Naive thymus-derived CD4-positive, alpha-beta T cell (primary cell): ENCODE results near the gene TMED4. TPM values are rescaled to one million over a fixed set of nuclear protein-coding genes. Genes with fewer than 3 reads are reported as not detected.

Source experiments
- ATAC-seq: fragments of 150-1000 bp; cut with Tn5 transposase; 2 replicates; pipeline ENCODE4 v1.10.0; 2021; ENCODE audit warnings: mild to moderate bottlenecking, moderate library complexity
- CTCF ChIA-PET: fragments of 350-600 bp; sonication (Branson Sonifier 250); formaldehyde crosslinking; loops from one replicate; lab custom pipeline; 2021; ENCODE audit warnings: antibody characterized with exemption; lab: Charles Lee
- POLR2A ChIA-PET: fragments of 350-600 bp; sonication (Branson Sonifier 250); formaldehyde crosslinking; loops from one replicate; lab custom pipeline; 2021; ENCODE audit warnings: antibody characterized with exemption, inconsistent platforms; lab: Charles Lee
- DNase-seq, 9 donors: peaks; one replicate each; pipeline versions ENCODE4 v3.0.0 to v3.0.0-alpha.2; 2020 to 2022; ENCODE audit warnings: mixed read lengths in 1 of 9
- H3K27ac ChIP-seq: one replicate; pipeline ENCODE4 v1.7.0; 2013; ENCODE audit warnings: mild to moderate bottlenecking, low read depth, low read length, moderate library complexity
- H3K27me3 ChIP-seq, 2 donors: one replicate each; pipeline ENCODE4 v1.7.0; 2013; ENCODE audit warnings: low read length in 2 of 2, mild to moderate bottlenecking in 2 of 2, moderate library complexity in 2 of 2; ENCODE audit not compliant: control insufficient read depth in 2 of 2, insufficient read depth in 2 of 2
- H3K36me3 ChIP-seq, 3 experiments: 1 replicate in 2 of 3; 2 replicates in 1 of 3; pipeline ENCODE4 v1.7.0; 2013; ENCODE audit warnings: low read length in 3 of 3, mild to moderate bottlenecking in 3 of 3, moderate library complexity in 1 of 3; ENCODE audit not compliant: insufficient read depth in 3 of 3, control insufficient read depth in 2 of 3
- H3K4me1 ChIP-seq, 2 donors: one replicate each; pipeline ENCODE4 v1.7.0; 2013; ENCODE audit warnings: low read length in 2 of 2, mild to moderate bottlenecking in 2 of 2, moderate library complexity in 1 of 2; ENCODE audit not compliant: control insufficient read depth in 2 of 2, insufficient read depth in 2 of 2
- H3K4me3 ChIP-seq: 2 replicates; pipeline ENCODE4 v1.7.0; 2013; ENCODE audit warnings: mild to moderate bottlenecking, low read length
- H3K9me3 ChIP-seq, 3 experiments: 1 replicate in 2 of 3; 2 replicates in 1 of 3; pipeline ENCODE4 v1.7.0; 2013; ENCODE audit warnings: low read length in 3 of 3; ENCODE audit not compliant: control insufficient read depth in 2 of 3
- H3K27ac Mint-ChIP-seq, 9 donors: one replicate each; pipeline ENCODE4 v1.8.0; 2020 to 2022; ENCODE audit warnings: mixed read lengths in 9 of 9, mild to moderate bottlenecking in 8 of 9, moderate library complexity in 5 of 9, inconsistent platforms in 2 of 9
- H3K27me3 Mint-ChIP-seq, 5 donors: one replicate each; pipeline ENCODE4 v1.8.0; 2021 to 2022; ENCODE audit warnings: mixed read lengths in 5 of 5, mild to moderate bottlenecking in 1 of 5
- H3K36me3 Mint-ChIP-seq, 5 donors: one replicate each; pipeline ENCODE4 v1.8.0; 2020 to 2022; ENCODE audit warnings: mixed read lengths in 5 of 5, mild to moderate bottlenecking in 3 of 5, inconsistent platforms in 1 of 5
- H3K4me1 Mint-ChIP-seq, 7 donors: one replicate each; pipeline ENCODE4 v1.8.0; 2020 to 2022; ENCODE audit warnings: mixed read lengths in 7 of 7, mild to moderate bottlenecking in 3 of 7, inconsistent platforms in 1 of 7
- H3K4me3 Mint-ChIP-seq, 10 donors: one replicate each; pipeline ENCODE4 v1.8.0; 2020 to 2022; ENCODE audit warnings: mild to moderate bottlenecking in 10 of 10, mixed read lengths in 10 of 10, moderate library complexity in 6 of 10, inconsistent platforms in 2 of 10
- H3K9me3 Mint-ChIP-seq, 11 donors: one replicate each; pipeline ENCODE4 v1.8.0; 2020 to 2022; ENCODE audit warnings: mixed read lengths in 11 of 11, mild to moderate bottlenecking in 4 of 11, inconsistent platforms in 1 of 11, moderate library complexity in 1 of 11
- intact Hi-C, 2 donors: fragments of 100-400 bp; cut with micrococcal nuclease; formaldehyde crosslinking; loops; one replicate each; pipeline ENCODE4 v1.15.1; 2023
- polyA plus RNA-seq, 2 donors: library from polyadenylated mRNA; unstranded; fragments of 300-500 nt; fragmentation: Illumina TruSeq; gene quantifications; one replicate each; pipeline ENCODE4 v1.2.3, GENCODE V29; 2021
- total RNA-seq, 6 experiments: library from RNA in 5 of 6; stranded (reverse) in 5 of 6; gene quantifications; 1 replicate in 5 of 6; 2 replicates in 1 of 6; pipeline ENCODE4 v1.2.3 and lab custom pipeline; 2021 to 2026

TMED4 gene
- total and polyA plus RNA-seq, 7 experiments from 2014 or later = 61.6 to 98.5 (median 93.7) TPM

DNA sequence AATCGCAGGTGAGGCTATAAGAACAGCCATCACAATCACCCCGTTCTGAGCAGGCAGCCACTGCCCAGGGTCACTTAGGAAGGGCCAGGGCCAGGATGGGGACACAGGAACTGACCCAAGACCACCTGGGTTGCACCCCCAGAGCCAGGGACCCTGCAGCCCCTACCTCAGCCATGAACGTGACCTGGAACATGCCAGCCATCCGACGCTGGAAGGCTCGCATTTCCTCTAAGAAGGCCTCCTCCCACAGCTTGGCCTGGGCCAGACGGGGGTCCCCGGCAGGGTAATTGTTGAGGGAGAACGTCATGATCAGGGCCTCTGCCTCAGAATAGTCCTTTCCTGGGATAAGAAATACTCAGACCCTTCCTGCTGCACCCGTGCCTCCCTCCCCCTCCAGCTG, 45.9 kb downstream of the TMED4 start:
- ATAC-seq = no peak
- no peaks in the 10 kb centered on the region for H3K36me3 Mint-ChIP-seq
- no peak for DNase-seq
- H3K4me3 ChIP-seq = no peak overlapping the region
- peaks cover 0 to 2% (median 0%) of the 10 kb centered on the region in 7 donors for H3K4me1 Mint-ChIP-seq
- H3K27ac Mint-ChIP-seq = no peak overlapping the region
- H3K4me1 ChIP-seq = no peaks in the 10 kb centered on the region
- no peaks in the 10 kb centered on the region for H3K36me3 ChIP-seq
- H3K27me3 ChIP-seq = no peaks in the 10 kb centered on the region
- H3K9me3 Mint-ChIP-seq = peaks cover 0 to 2% (median 0%) of the 10 kb centered on the region in 11 donors
- H3K4me3 Mint-ChIP-seq = no peak overlapping the region
- ChIA-PET POLR2A (no interaction called here), CTCF (no interaction called here)
- no peaks in the 10 kb centered on the region for H3K9me3 ChIP-seq
- H3K27ac ChIP-seq = no peak overlapping the region
- intact Hi-C loops = no loop called here
- no peaks in the 10 kb centered on the region for H3K27me3 Mint-ChIP-seq

DNA sequence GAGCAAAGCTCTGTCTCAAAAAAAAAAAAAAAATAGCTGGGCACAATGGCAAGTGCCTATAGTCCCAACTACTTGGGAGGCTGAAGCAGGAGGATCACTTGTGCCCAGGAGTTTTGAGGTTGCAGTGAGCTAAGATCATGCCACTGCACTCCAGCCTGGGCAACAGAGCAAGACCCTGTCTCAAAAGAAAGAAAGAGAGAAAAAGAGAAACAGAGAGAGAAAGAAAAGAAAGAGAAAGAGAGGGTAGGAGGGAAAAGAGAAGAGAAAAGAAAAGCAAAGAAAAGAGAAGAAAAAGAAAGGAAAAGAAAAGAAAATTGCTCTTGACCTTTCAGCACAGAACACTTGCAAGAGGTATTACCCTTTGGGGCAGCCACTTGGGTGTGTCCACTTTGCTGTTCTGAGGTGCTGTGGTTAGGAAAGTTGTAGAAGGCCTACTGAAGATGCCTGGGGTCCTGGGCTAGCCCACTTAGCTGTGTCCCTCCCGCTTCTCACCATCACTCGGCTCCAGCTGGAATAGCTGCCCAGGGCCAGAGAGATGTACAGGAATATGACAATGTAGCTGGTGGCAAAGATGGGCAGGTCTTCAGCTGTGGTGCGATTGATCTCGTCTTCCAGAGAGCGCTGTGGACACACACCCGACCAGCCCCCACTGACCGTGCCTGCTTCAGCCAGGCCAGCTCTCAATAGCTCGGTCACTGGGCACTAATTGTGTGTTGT, 46.5 kb downstream of the TMED4 start:
- DNase-seq = no peak
- Histone ChIP-seq H3K27me3 (no peaks in the 10 kb centered on the region), H3K9me3 (no peaks in the 10 kb centered on the region), H3K4me3 (no peak overlapping the region), H3K36me3 (no peaks in the 10 kb centered on the region), H3K4me1 (no peaks in the 10 kb centered on the region), H3K27ac (no peak overlapping the region)
- Mint-ChIP-seq H3K27ac (no peak overlapping the region), H3K4me1 (peaks cover 0 to 2% (median 0%) of the 10 kb centered on the region in 7 donors), H3K9me3 (peaks cover 0 to 2% (median 0%) of the 10 kb centered on the region in 11 donors), H3K36me3 (no peaks in the 10 kb centered on the region), H3K27me3 (no peaks in the 10 kb centered on the region), H3K4me3 (no peak overlapping the region)
- CTCF ChIA-PET = interaction anchor here (0.6 to 0.7 kb wide), 2 partner anchors 103 to 310 kb away, joined by 3 to 4 read pairs; no protein-coding TSS in a partner anchor
- intact Hi-C loops = no loop called here
- POLR2A ChIA-PET = interaction anchor here (0.6 kb wide), 2 partner anchors 335 to 425 kb away, joined by 3 read pairs; partner anchors contain the start of gene YKT6
- no peak for ATAC-seq

DNA sequence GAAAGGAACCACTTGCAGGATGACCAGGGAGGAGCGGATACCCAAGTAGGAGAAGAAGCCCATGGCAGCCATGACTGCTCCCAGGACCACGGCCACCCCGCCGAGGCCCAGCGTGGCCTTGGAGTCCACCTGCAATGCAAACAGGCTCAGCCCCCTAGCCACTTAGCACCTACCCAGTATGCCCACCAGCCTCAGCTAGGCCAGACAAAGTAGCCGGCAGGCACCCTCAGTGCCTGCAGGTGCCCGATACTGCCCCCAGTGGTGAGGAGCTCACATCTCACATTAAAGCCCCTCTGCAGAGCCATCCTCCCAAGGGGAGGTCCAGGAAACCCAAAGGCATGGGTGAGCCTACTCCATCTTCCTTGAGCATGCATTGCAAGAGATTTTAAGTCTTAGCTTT, 47.5 kb downstream of the TMED4 start:
- Histone ChIP-seq H3K36me3 (no peaks in the 10 kb centered on the region), H3K27ac (no peak overlapping the region), H3K4me3 (no peak overlapping the region), H3K4me1 (no peaks in the 10 kb centered on the region), H3K9me3 (no peaks in the 10 kb centered on the region), H3K27me3 (no peaks in the 10 kb centered on the region)
- ChIA-PET CTCF (interaction anchor here (0.6 to 1.0 kb wide), 5 partner anchors 15 to 316 kb away, joined by 3 to 4 read pairs (median 3); no protein-coding TSS in a partner anchor), POLR2A (interaction anchor here (0.6 to 0.7 kb wide), 2 partner anchors 400 to 666 kb away, joined by 3 read pairs; no protein-coding TSS in a partner anchor)
- H3K9me3 Mint-ChIP-seq = peaks cover 0 to 3% (median 0%) of the 10 kb centered on the region in 11 donors
- intact Hi-C loops = no loop called here
- peak; percentile 77 for ATAC-seq
- DNase-seq = peak in 8 of 9 donors; percentile 7 to 52 (median 20)
- no peak overlapping the region for H3K27ac Mint-ChIP-seq
- H3K27me3 Mint-ChIP-seq = no peaks in the 10 kb centered on the region
- H3K4me1 Mint-ChIP-seq = peaks cover 0 to 2% (median 0%) of the 10 kb centered on the region in 7 donors
- no peaks in the 10 kb centered on the region for H3K36me3 Mint-ChIP-seq
- no peak overlapping the region for H3K4me3 Mint-ChIP-seq

DNA sequence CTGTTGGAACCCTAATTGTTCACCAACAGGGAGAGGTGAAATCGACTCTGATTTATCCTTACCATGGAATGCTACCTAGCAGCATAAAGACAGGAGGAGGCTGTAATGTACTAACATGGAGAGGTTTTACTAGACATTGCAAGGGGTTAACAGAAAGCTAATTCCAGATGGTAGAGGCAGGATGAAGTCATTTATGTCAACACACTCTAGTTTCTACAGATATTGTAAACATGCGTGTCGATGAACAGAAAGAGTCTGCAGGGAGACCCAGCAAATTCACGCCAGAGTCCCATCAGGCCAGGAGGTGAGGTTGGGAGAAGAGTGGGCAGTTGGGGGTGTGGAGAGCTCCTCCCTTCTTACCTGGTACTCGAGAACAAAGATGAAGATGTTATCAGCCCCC, 47.9 kb downstream of the TMED4 start:
- ChIA-PET POLR2A (interaction anchor here (0.6 kb wide), 1 partner anchor 399 kb away, joined by 3 read pairs; no protein-coding TSS in a partner anchor), CTCF (interaction anchor here (0.7 to 1.0 kb wide), 3 partner anchors 16 to 316 kb away, joined by 3 read pairs; no protein-coding TSS in a partner anchor)
- H3K27me3 Mint-ChIP-seq = no peaks in the 10 kb centered on the region

DNA sequence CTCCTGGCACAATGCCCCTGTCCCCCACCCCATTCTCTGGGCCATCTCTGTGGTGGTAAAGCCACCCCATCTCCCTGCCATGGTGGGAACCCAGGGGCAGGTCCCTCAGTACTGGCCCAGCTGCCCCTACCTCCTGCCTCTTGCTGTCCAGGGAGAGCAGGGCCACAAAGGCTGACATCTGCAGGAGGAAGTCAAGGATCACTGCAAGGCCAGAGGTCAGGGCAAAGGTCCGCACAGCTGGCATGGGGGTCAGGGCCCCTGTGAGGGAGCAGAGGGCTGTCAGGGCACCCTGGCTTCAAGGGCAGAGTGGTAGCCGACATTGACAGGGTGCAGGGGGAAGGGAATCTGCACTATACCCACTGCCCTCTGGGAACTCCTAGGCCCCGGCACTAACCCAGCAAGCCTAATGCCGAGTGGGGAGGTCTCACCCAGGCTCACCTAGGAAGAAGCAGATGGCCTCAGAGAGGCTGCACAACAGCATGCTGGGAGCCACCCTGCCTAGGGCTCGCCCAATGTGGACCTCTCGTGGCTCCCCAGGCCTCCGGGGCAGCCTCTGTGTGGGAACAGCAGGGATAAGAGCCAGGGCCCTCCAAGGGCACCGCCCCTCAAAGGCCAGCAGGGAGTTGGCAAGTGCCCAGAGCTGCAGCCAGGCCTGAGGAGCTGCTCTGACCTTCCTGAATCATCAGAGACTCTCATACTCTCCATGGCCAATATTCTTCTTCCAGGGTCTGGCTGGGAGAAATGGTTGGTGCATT, 48.6 kb downstream of the TMED4 start:
- DNase-seq (no peak), ATAC-seq (no peak)
- ChIA-PET POLR2A (no interaction called here), CTCF (interaction anchor here (0.9 to 1.0 kb wide), 2 partner anchors 16 to 31 kb away, joined by 3 read pairs; no protein-coding TSS in a partner anchor)
- Histone ChIP-seq H3K27me3 (no peaks in the 10 kb centered on the region), H3K36me3 (no peaks in the 10 kb centered on the region), H3K27ac (no peak overlapping the region), H3K4me1 (no peaks in the 10 kb centered on the region), H3K4me3 (no peak overlapping the region), H3K9me3 (no peaks in the 10 kb centered on the region)
- H3K4me1 Mint-ChIP-seq = no peaks in the 10 kb centered on the region
- no peaks in the 10 kb centered on the region for H3K27me3 Mint-ChIP-seq
- H3K36me3 Mint-ChIP-seq = peaks cover 0 to 3% (median 0%) of the 10 kb centered on the region in 5 donors
- H3K27ac Mint-ChIP-seq = no peak overlapping the region
- H3K4me3 Mint-ChIP-seq = no peak overlapping the region
- H3K9me3 Mint-ChIP-seq = peaks cover 0 to 6% (median 2%) of the 10 kb centered on the region in 11 donors
- intact Hi-C loops = no loop called here

More for the DNA sequence above, 47.9 kb downstream of the TMED4 start:
- Mint-ChIP-seq H3K9me3 (peaks cover 0 to 4% (median under 1%) of the 10 kb centered on the region in 11 donors), H3K36me3 (peaks cover 0 to 1% (median 0%) of the 10 kb centered on the region in 5 donors), H3K4me3 (no peak overlapping the region), H3K27ac (no peak overlapping the region), H3K4me1 (no peaks in the 10 kb centered on the region)
- Histone ChIP-seq H3K4me3 (no peak overlapping the region), H3K36me3 (no peaks in the 10 kb centered on the region), H3K27me3 (no peaks in the 10 kb centered on the region), H3K9me3 (no peaks in the 10 kb centered on the region), H3K27ac (no peak overlapping the region), H3K4me1 (no peaks in the 10 kb centered on the region)
- no peak for DNase-seq
- intact Hi-C loops = no loop called here
- no peak for ATAC-seq

DNA sequence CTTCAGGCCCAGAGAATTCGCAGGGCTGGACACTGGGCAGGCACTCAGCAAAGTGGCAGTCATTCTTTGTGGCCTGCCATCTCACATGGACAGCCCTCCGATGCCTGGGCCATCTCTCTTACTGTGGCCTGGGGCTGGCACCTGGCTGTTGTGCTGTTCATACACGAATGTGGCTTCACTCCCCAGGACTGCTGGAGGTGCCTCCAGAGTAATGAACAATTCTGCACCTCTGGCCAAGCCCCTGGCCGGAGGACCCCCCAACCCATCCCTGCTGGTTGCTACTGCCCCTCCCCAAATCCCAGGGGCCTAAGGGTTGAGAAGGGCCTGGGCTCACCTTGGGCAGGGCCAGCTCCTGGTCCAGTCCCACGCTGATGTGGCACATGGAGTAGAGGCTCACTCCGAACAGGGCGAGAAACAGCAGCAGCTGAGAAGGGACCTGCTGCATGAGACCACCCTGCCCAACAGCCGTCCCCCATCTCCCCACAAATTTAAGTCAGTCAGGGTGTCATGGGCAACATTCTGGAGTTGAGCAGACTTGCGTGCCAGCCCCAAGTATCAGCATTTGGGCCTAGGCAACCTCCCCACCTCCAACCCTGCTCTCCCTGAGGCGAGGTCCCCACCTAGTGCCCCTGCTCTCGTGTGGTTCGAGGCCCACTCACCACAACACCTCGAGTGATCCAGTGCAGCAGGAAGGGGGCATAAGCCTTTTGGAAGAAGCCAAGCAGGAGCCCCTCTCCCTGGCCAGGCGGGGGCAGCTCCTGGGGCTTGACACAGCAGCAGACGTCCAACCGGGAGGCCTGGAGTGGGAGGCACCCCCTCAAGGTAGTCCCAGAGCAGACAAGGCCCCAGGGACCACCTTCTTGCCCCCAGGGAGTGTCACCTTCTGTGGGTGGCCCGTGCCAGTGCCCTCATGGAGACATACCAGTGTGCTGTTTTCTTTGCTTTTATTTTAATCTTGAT, 50.3 kb downstream of the TMED4 start:
- intact Hi-C loops = no loop called here
- POLR2A ChIA-PET = no interaction called here
- no peak overlapping the region for H3K4me3 Mint-ChIP-seq

More for the DNA sequence above, 50.3 kb downstream of the TMED4 start:
- H3K36me3 ChIP-seq = no peaks in the 10 kb centered on the region
- DNase-seq = no peak
- no peak overlapping the region for H3K27ac Mint-ChIP-seq
- H3K4me1 ChIP-seq = no peaks in the 10 kb centered on the region
- H3K36me3 Mint-ChIP-seq = peaks cover 0 to 3% (median 0%) of the 10 kb centered on the region in 5 donors
- no peaks in the 10 kb centered on the region for H3K9me3 ChIP-seq
- H3K27me3 ChIP-seq = no peaks in the 10 kb centered on the region
- peak; percentile 13 for ATAC-seq
- CTCF ChIA-PET = no interaction called here
- H3K27ac ChIP-seq = no peak overlapping the region
- no peaks in the 10 kb centered on the region for H3K27me3 Mint-ChIP-seq
- H3K4me1 Mint-ChIP-seq = no peaks in the 10 kb centered on the region
- peaks cover 0 to 18% (median 6%) of the 10 kb centered on the region in 11 donors for H3K9me3 Mint-ChIP-seq
- no peak overlapping the region for H3K4me3 ChIP-seq
